Measurements from ENCODE around the gene GRIK1.

Gene GRIK1

DNA sequence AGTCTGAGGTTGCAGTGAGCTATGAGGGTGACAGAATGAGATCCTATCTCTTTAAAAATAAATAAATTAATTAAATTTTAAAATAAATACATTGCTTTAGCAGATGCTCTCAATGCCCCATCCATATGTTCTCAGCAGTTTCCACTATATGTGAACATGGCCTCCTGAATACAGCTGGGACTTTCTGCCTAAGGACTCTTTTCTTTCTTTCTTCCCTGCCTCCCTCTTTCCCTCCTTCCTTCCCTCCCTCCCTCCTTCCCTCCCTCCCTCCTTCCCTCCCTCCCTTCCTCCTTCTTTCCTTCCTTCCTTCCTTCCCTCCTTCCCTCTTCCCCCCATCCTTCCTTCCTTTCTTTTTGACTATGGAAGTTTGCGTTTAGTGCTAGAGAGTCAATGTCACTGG, 10.2 kb upstream of the GRIK1 start:
- H3K4me3 ChIP-seq (ENCODE audit: low read depth in 1 of 2, low read length in 1 of 2) = no peak overlapping the region
- no peaks in the 10 kb centered on the region for H3K9me3 ChIP-seq
- no peaks in the 10 kb centered on the region for H3K4me1 ChIP-seq (ENCODE audit: control insufficient read depth in 1 of 2, insufficient read depth in 1 of 2, low read depth in 1 of 2, low read length in 1 of 2)
- H3K27me3 ChIP-seq = no peaks in the 10 kb centered on the region
- TF ChIP-seq, protein P1, sequence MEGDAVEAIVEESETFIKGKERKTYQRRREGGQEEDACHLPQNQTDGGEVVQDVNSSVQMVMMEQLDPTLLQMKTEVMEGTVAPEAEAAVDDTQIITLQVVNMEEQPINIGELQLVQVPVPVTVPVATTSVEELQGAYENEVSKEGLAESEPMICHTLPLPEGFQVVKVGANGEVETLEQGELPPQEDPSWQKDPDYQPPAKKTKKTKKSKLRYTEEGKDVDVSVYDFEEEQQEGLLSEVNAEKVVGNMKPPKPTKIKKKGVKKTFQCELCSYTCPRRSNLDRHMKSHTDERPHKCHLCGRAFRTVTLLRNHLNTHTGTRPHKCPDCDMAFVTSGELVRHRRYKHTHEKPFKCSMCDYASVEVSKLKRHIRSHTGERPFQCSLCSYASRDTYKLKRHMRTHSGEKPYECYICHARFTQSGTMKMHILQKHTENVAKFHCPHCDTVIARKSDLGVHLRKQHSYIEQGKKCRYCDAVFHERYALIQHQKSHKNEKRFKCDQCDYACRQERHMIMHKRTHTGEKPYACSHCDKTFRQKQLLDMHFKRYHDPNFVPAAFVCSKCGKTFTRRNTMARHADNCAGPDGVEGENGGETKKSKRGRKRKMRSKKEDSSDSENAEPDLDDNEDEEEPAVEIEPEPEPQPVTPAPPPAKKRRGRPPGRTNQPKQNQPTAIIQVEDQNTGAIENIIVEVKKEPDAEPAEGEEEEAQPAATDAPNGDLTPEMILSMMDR (IDR thresholded peaks at IDR 0.05) = no peak
- H3K36me3 ChIP-seq = no peaks in the 10 kb centered on the region
- H3K27ac ChIP-seq = no peak overlapping the region

DNA sequence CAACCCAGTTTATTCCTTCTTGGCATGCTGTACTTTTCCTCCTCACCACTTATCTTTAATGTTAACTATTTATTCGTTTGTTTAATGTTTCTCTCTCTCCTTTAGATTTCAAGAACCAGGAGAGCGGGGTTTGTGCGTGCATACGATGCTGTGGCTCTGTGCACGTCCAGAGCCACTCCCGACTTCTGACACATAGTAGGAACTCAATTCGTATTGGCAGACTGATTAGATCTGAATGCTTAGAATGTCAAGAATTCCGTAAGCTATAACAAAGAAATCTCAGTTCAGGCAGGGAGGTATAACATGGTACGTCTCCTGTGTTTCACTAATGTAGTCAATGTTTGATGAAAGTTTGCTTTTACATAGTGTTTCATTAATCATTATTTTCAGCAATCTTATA, 7.3 kb upstream of the GRIK1 start:
- H3K4me3 ChIP-seq (ENCODE audit: low read depth in 1 of 2, low read length in 1 of 2) = no peak overlapping the region
- no peak overlapping the region for H3K27ac ChIP-seq
- TF ChIP-seq, protein P1 (IDR thresholded peaks at IDR 0.05) = no peak
- no peaks in the 10 kb centered on the region for H3K36me3 ChIP-seq
- H3K9me3 ChIP-seq = no peaks in the 10 kb centered on the region
- no peaks in the 10 kb centered on the region for H3K4me1 ChIP-seq (ENCODE audit: control insufficient read depth in 1 of 2, insufficient read depth in 1 of 2, low read depth in 1 of 2, low read length in 1 of 2)
- H3K27me3 ChIP-seq = peaks cover 5% of the 10 kb centered on the region

DNA sequence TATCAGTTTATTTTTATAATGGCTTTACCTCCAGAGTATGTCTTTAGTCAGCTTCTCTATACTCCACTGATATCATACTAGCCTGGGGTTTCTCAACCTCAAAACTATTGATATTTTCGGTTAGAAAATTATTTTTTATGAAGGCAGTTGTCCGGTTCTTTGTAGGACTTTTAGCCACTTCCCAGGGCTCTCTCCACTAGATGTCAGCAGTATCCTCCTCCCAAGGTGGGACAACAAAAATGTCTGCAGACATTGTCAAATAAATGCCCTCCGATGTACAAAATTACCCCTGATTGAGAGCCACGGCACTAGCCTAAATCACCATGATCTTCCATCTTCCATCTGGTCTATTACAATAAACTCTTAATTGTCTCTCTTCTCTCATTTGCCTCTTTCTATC, 4.1 kb upstream of the GRIK1 start:
- Histone ChIP-seq H3K4me1 (ENCODE audit: control insufficient read depth in 1 of 2, insufficient read depth in 1 of 2, low read depth in 1 of 2, low read length in 1 of 2) (no peaks in the 10 kb centered on the region), H3K4me3 (ENCODE audit: low read depth in 1 of 2, low read length in 1 of 2) (no peak overlapping the region), H3K9me3 (no peaks in the 10 kb centered on the region), H3K36me3 (no peaks in the 10 kb centered on the region), H3K27ac (no peak overlapping the region), H3K27me3 (peaks cover 37% of the 10 kb centered on the region)
- TF ChIP-seq, protein P1 (IDR thresholded peaks at IDR 0.05) = no peak

DNA sequence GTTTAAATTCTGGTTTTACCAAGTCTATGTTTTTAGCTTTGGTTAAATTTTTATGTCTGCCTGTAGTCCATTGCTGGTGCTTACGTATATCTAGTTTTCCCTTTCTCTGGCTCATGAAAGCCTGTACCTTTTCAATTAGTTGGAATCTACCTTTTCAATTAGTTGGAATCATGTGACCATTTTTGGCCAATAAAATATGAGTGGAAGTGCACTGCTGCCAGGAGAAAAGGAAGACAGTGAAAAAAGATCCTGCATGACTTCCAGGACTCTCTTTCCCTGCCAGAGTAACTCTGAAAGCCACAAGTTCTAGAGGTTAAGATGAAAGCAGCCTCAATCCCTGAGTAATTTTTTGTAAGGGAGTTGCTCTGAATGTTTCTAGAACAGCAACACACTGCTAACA, 2.2 kb upstream of the GRIK1 start:
- peaks cover 56% of the 10 kb centered on the region for H3K27me3 ChIP-seq

DNA sequence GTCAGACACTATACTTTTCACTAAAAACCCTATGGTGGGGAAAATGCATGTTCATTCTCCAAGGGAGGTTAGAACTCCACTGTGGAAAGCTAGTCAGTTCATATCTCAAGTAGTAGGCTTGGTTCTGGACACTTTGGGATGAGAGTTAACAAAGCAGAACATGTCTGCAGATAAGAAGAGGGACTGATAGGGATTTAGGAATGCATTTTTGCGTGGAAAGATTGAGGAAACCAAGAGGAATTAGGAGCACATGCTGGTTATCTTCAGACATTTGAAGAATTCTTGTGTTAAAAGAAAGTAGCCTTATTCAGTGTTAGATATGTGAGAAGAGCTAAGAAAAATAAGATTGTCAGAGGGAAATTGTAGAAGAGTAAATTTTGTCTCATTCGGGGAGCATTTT, 1.2 kb upstream of the GRIK1 start:
- Histone ChIP-seq H3K4me1 (ENCODE audit: control insufficient read depth in 1 of 2, insufficient read depth in 1 of 2, low read depth in 1 of 2, low read length in 1 of 2) (no peaks in the 10 kb centered on the region), H3K9me3 (no peaks in the 10 kb centered on the region), H3K36me3 (no peaks in the 10 kb centered on the region), H3K4me3 (ENCODE audit: low read depth in 1 of 2, low read length in 1 of 2) (no peak overlapping the region), H3K27ac (no peak overlapping the region), H3K27me3 (peaks cover 65% of the 10 kb centered on the region)
- TF ChIP-seq, protein P1 (IDR thresholded peaks at IDR 0.05) = no peak

More for the DNA sequence above, 2.2 kb upstream of the GRIK1 start:
- no peaks in the 10 kb centered on the region for H3K4me1 ChIP-seq (ENCODE audit: control insufficient read depth in 1 of 2, insufficient read depth in 1 of 2, low read depth in 1 of 2, low read length in 1 of 2)
- no peaks in the 10 kb centered on the region for H3K36me3 ChIP-seq
- no peaks in the 10 kb centered on the region for H3K9me3 ChIP-seq
- TF ChIP-seq, protein P1 (IDR thresholded peaks at IDR 0.05) = no peak
- H3K4me3 ChIP-seq (ENCODE audit: low read depth in 1 of 2, low read length in 1 of 2) = no peak overlapping the region
- no peak overlapping the region for H3K27ac ChIP-seq

DNA sequence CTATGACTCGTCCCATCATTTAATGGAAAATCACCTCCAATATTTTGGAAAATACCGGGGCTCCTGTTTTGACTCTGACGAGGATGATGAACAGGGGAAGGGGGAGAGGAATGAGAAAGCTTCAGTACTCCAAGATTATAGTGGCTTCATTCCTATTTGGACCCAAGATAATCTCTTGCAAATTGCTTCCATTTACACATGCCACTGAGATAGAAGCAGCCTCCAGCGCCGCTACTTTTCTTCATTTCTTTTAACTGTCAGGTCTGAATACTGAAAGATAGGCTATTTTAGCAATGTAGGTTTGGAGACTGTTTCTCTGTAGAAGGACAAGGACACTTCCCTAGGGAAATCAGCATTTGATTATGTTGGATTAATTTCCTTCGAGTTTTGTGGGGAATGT, 565 bp upstream of the GRIK1 start:
- TF ChIP-seq, protein P1 (IDR thresholded peaks at IDR 0.05) = no peak
- H3K36me3 ChIP-seq = no peaks in the 10 kb centered on the region
- H3K4me3 ChIP-seq (ENCODE audit: low read depth in 1 of 2, low read length in 1 of 2) = no peak overlapping the region
- H3K9me3 ChIP-seq = no peaks in the 10 kb centered on the region
- peaks cover 65% of the 10 kb centered on the region for H3K27me3 ChIP-seq
- no peak overlapping the region for H3K27ac ChIP-seq
- no peaks in the 10 kb centered on the region for H3K4me1 ChIP-seq (ENCODE audit: control insufficient read depth in 1 of 2, insufficient read depth in 1 of 2, low read depth in 1 of 2, low read length in 1 of 2)

Measured in neutrophil (primary cell).